K562 (cell line): ENCODE measurements around the gene RPL22L1. TPM values are rescaled to one million over a fixed set of nuclear protein-coding genes. Genes with fewer than 3 reads are reported as not detected.
A peak's percentile ranks its signal among the peaks of the same experiment; 100 is the strongest.

Experiments
- ATAC-seq: fragments of 200-7000 bp; cut with Tn5 transposase; 3 replicates; pipeline ENCODE4 v1.9.1; 2020; ENCODE audit warnings: moderate library complexity
- BruUV-seq: library from RNA; stranded (reverse); fragments of 400-500 nt; replicated peaks from 2 replicates; lab custom pipeline; 2021; lab: Mats Ljungman, UMichigan
- CTCF ChIA-PET: fragments of 300-600 bp; formaldehyde crosslinking; extraction: SDS; loops from one replicate; lab custom pipeline; 2021; ENCODE audit warnings: low intra/inter-chr PET ratio; lab: Yijun Ruan, JAX
- POLR2A ChIA-PET: fragments of 300-600, 350-650 bp; sonication (Branson Sonifier 250); formaldehyde crosslinking; extraction: SDS; loops from one replicate; lab custom pipeline; 2021; ENCODE audit warnings: antibody characterized with exemption, inconsistent platforms; lab: Yijun Ruan, JAX
- DNase-seq, 4 experiments: peaks; one replicate each; pipeline versions ENCODE4 v3.0.0 to v3.0.0-alpha.2; 2011 to 2018; ENCODE audit warnings: low spot score in 3 of 4, mixed read lengths in 3 of 4; ENCODE audit errors: extremely low read depth in 1 of 4
- FAIRE-seq: peaks from 2 replicates; lab custom pipeline; 2011; peaks lifted over from hg19 to GRCh38; lab: Jason Lieb, UNC
- H2AFZ ChIP-seq: 2 replicates; pipeline ENCODE4 v1.6.0; 2011; ENCODE audit warnings: low read depth, low read length, control low read depth, inconsistent platforms
- H3K27ac ChIP-seq: fragments of 200-600 bp; 3 replicates; pipeline ENCODE4 v1.8.0; 2011; ENCODE audit warnings: low read depth, mild to moderate bottlenecking, control low read depth, inconsistent platforms, low read length, moderate library complexity, mixed read lengths; ENCODE audit errors: extremely low read depth
- H3K27me3 ChIP-seq, 2 experiments: fragments of 300-600 bp in 1 of 2; 2 replicates in 1 of 2; 3 replicates in 1 of 2; pipeline versions ENCODE4 v1.6.0 to v1.8.0; 2011; ENCODE audit warnings: inconsistent platforms in 2 of 2, low read length in 2 of 2, mild to moderate bottlenecking in 1 of 2, mixed read lengths in 1 of 2, moderate library complexity in 1 of 2; ENCODE audit not compliant: control insufficient read depth in 2 of 2, insufficient read depth in 2 of 2
- H3K36me3 ChIP-seq: fragments of 300-600 bp; 3 replicates; pipeline ENCODE4 v1.8.0; 2011; ENCODE audit warnings: mild to moderate bottlenecking, low read length, inconsistent platforms; ENCODE audit not compliant: control insufficient read depth, insufficient read depth
- H3K4me1 ChIP-seq, 2 experiments: fragments of 200-600 bp in 1 of 2; replicated peaks in 1 of 2; 2 replicates in 1 of 2; 3 replicates in 1 of 2; pipeline versions ENCODE4 v1.5.1 to v1.8.0; 2011; ENCODE audit warnings: inconsistent platforms in 2 of 2, low read length in 2 of 2, mild to moderate bottlenecking in 1 of 2, mixed read lengths in 1 of 2, moderate library complexity in 1 of 2; ENCODE audit not compliant: control insufficient read depth in 2 of 2, insufficient read depth in 2 of 2
- H3K4me2 ChIP-seq: 2 replicates; pipeline ENCODE4 v1.6.1; 2011; ENCODE audit warnings: low read length, control low read depth, inconsistent platforms, mixed read lengths; ENCODE audit not compliant: insufficient read depth
- H3K4me3 ChIP-seq: fragments of 200-600 bp; sonication (generic), shearing (Covaris generic); 2 replicates; pipeline ENCODE4 v1.5.1; 2016; ENCODE audit warnings: control low read depth, inconsistent platforms
- H3K79me2 ChIP-seq: fragments of 200-600 bp; 3 replicates; pipeline ENCODE4 v1.8.0; 2011; ENCODE audit warnings: low read length, inconsistent platforms; ENCODE audit not compliant: control insufficient read depth, insufficient read depth
- H3K9ac ChIP-seq, 2 experiments: 2 replicates each; pipeline versions ENCODE4 v1.6.0 to v1.6.1; 2011; ENCODE audit warnings: low read depth in 2 of 2, low read length in 2 of 2, control low read depth in 1 of 2, inconsistent platforms in 1 of 2, mild to moderate bottlenecking in 1 of 2, mixed read lengths in 1 of 2; ENCODE audit not compliant: insufficient read depth in 1 of 2
- H3K9me1 ChIP-seq: one replicate; pipeline ENCODE4 v1.6.0; 2011; ENCODE audit warnings: inconsistent platforms, mild to moderate bottlenecking, low read length, moderate library complexity; ENCODE audit not compliant: control insufficient read depth, insufficient read depth
- H3K9me3 ChIP-seq: replicated peaks from 2 replicates; pipeline ENCODE4 v1.5.1; 2011; ENCODE audit warnings: low read depth, low read length, inconsistent platforms; ENCODE audit not compliant: control insufficient read depth, insufficient read depth
- H4K20me1 ChIP-seq: replicated peaks from 2 replicates; pipeline ENCODE4 v1.6.1; 2011; ENCODE audit warnings: low read length, inconsistent platforms, mixed read lengths; ENCODE audit not compliant: control insufficient read depth, insufficient read depth
- C11orf30 ChIP-seq: fragments of 450-650 bp; IDR thresholded peaks from 2 replicates; pipeline ENCODE4 v1.6.1; 2016; ENCODE audit warnings: low read depth, mild to moderate bottlenecking
- CREM ChIP-seq: IDR thresholded peaks from 2 replicates; pipeline ENCODE4 v1.6.1; 2014; ENCODE audit warnings: antibody characterized with exemption, low read depth
- CTCFL ChIP-seq: IDR thresholded peaks from 2 replicates; pipeline ENCODE4 v1.6.1; 2011; ENCODE audit warnings: borderline replicate concordance, low read depth, mild to moderate bottlenecking, moderate library complexity, low read length; ENCODE audit not compliant: insufficient read depth, poor library complexity, severe bottlenecking
- ETS2 ChIP-seq: IDR thresholded peaks from 2 replicates; pipeline ENCODE4 v1.6.1; 2016; ENCODE audit warnings: borderline replicate concordance, missing genetic modification characterization, mild to moderate bottlenecking, moderate library complexity, missing compliant biosample characterization; ENCODE audit not compliant: poor library complexity, severe bottlenecking
- HDAC8 ChIP-seq: fragments of 450-650 bp; IDR thresholded peaks from 2 replicates; pipeline ENCODE4 v1.6.1; 2016; ENCODE audit warnings: mild to moderate bottlenecking, missing genetic modification characterization, moderate library complexity, missing compliant biosample characterization
- HOMEZ ChIP-seq: fragments of 250-450 bp; sonication (Bioruptor Pico); IDR thresholded peaks from 2 replicates; pipeline ENCODE4 v1.4.0; 2020; ENCODE audit warnings: mild to moderate bottlenecking, moderate library complexity
- LARP7 ChIP-seq: fragments of 450-650 bp; IDR thresholded peaks from 2 replicates; pipeline ENCODE4 v1.6.1; 2016
- MAFF ChIP-seq: IDR thresholded peaks from 2 replicates; pipeline ENCODE4 v1.6.1; 2012; ENCODE audit warnings: low read length, improper control_type of control experiment
- MAFG ChIP-seq: fragments of 450-650 bp; conservative IDR thresholded peaks from 2 replicates; pipeline ENCODE4 v1.6.1; 2016; ENCODE audit warnings: missing genetic modification characterization, missing compliant biosample characterization
- NFIX ChIP-seq: fragments of 250-450 bp; sonication (Bioruptor Pico); IDR thresholded peaks from 2 replicates; pipeline ENCODE4 v1.4.0; 2020; ENCODE audit warnings: low read depth, mild to moderate bottlenecking, moderate library complexity
- POU5F1 ChIP-seq: fragments of 150-350 bp; IDR thresholded peaks from 2 replicates; pipeline ENCODE4 v1.6.1; 2014; ENCODE audit warnings: borderline replicate concordance, low read length, low read depth, mild to moderate bottlenecking; ENCODE audit not compliant: partially characterized antibody
- ZNF316 ChIP-seq: fragments of 450-650 bp; IDR thresholded peaks from 2 replicates; pipeline ENCODE4 v1.6.1; 2016
- ZNF551 ChIP-seq: fragments of 250-450 bp; sonication (Bioruptor Pico); IDR thresholded peaks from 2 replicates; pipeline ENCODE4 v1.5.0; 2021; ENCODE audit warnings: mild to moderate bottlenecking, moderate library complexity
- ZNF76 ChIP-seq: fragments of 250-450 bp; sonication (Bioruptor Pico); IDR thresholded peaks from 2 replicates; pipeline ENCODE4 v1.4.0; 2020; ENCODE audit warnings: mild to moderate bottlenecking, moderate library complexity, borderline replicate concordance
- WGBS: fragments of 100-300 bp; shearing (Covaris generic); methylation state at CpG from one replicate; pipeline ENCODE4 v1.1.6; 2016; ENCODE audit warnings: low coverage, mixed read lengths; ENCODE audit not compliant: insufficient coverage; ENCODE audit errors: missing lambda C conversion rate; 5-methylcytosine and 5-hydroxymethylcytosine counted together
- in situ Hi-C: fragments of 300-500 bp; cut with MboI; formaldehyde crosslinking; loops from 4 replicates; pipeline ENCODE4 v1.15.0; 2018; ENCODE audit warnings: inconsistent platforms, mixed read lengths
- intact Hi-C: fragments of 100-400 bp; cut with micrococcal nuclease; formaldehyde crosslinking; loops from 2 replicates; pipeline ENCODE4 v1.14.2; 2022
- polyA plus RNA-seq, 8 experiments: library from polyadenylated mRNA; depleted of rRNA in 4 of 8; stranded (reverse) in 5 of 8; unstranded in 3 of 8; fragments of >200 nt; fragmentation: Nextera tagmentation in 2 of 8; fragmentation: Illumina TruSeq in 1 of 8; extraction: Ambion mirVana in 2 of 8; extraction: Trizol in 1 of 8; gene quantifications; 2 replicates each; pipeline versions ENCODE4 v1.2.1 to v1.2.3, GENCODE V29; 2011 to 2014; ENCODE audit warnings: inconsistent platforms in 1 of 8, missing spikeins in 1 of 8
- total RNA-seq, 7 experiments: library from RNA; depleted of rRNA in 6 of 7; stranded (reverse); fragments of >200 nt in 6 of 7; fragmentation: Illumina TruSeq in 2 of 7; extraction: Trizol in 2 of 7; gene quantifications; 2 replicates each; pipeline versions ENCODE4 v1.2.1 to v1.2.3, GENCODE V29; 2011 to 2021; ENCODE audit warnings: low replicate concordance in 1 of 7

The RPL22L1 gene
- total and polyA plus RNA-seq, 9 of the 15 experiments (the other 6 are each of a cell fraction or from before 2014, with no cell fraction given) = 53.9 to 198 (median 108) TPM

GRCh38 chr3:170914690-170915089, 44.7 kb upstream of the RPL22L1 start (continued):
- TF ChIP-seq ETS2 (tag) (no peak), NFIX (CRISPR knock-in tag) (no peak), HOMEZ (no peak), ZNF76 (no peak)

- H3K79me2 ChIP-seq = no peaks in the 10 kb centered on the region
- no peak for FAIRE-seq
- CTCF ChIA-PET = no interaction called here
- peaks cover 7% of the 10 kb centered on the region for H3K9me3 ChIP-seq
- no peak for TF ChIP-seq POU5F1
- no peak for TF ChIP-seq CREM
- TF ChIP-seq CTCFL = no peak
- TF ChIP-seq ZNF551 (CRISPR knock-in tag) = no peak
- TF ChIP-seq MAFG = 0 out of 2 replicates have a peak, but pooled peaks have one; percentile 37
- peak; percentile 60 for TF ChIP-seq ZNF316
- TF ChIP-seq C11orf30 = peak; percentile 50; the same call in 1 of the 2 replicates
- TF ChIP-seq MAFF = 0 out of 2 replicates have a peak, but pooled peaks have one; percentile 19
- TF ChIP-seq HDAC8 (tag) = no peak
- no peak for TF ChIP-seq LARP7
- TF ChIP-seq, all 486 proteins: peak for 4
- no TSS peak for BruUV-seq
- POLR2A ChIA-PET = no interaction called here
- Histone ChIP-seq H3K4me1 (peaks cover 0 to 6% of the 10 kb centered on the region in 2 experiments; a peak in 2 of 5 replicates), H2AFZ (no peak overlapping the region), H3K9ac (no peak overlapping the region), H3K9me1 (no peaks in the 10 kb centered on the region), H3K27ac (no peak overlapping the region), H3K27me3 (no peaks in the 10 kb centered on the region), H3K36me3 (no peaks in the 10 kb centered on the region), H3K4me3 (no peak overlapping the region), H3K4me2 (no peak overlapping the region), H4K20me1 (no peaks in the 10 kb centered on the region)
- in situ Hi-C loops = no loop called here
- ATAC-seq (no peak), DNase-seq (no peak)
- intact Hi-C loops = no loop called here
- WGBS = 66% methylated on average over 5 of the region's 5 CpGs
Observed at GRCh38 chr3:170914212-170914611, 44.2 kb upstream of the RPL22L1 start.
